Lower leg skin (tissue), 3 donors: ENCODE results near the gene TLL2.

Experiments
- CTCF ChIP-seq, 3 donors: fragments of 450-650 bp; IDR thresholded peaks; one replicate each; pipeline ENCODE4 v1.5.1; 2016; ENCODE audit warnings: antibody characterized with exemption in 3 of 3, mild to moderate bottlenecking in 3 of 3, moderate library complexity in 2 of 3
- POLR2A ChIP-seq, 2 donors: fragments of 450-650 bp; IDR thresholded peaks; one replicate each; pipeline ENCODE4 v1.6.1; 2016 to 2017; ENCODE audit warnings: antibody characterized with exemption in 2 of 2, mild to moderate bottlenecking in 1 of 2, moderate library complexity in 1 of 2

GRCh38 chr10:96358851-96359540, 154.7 kb downstream of the TLL2 start, which contains the start of gene OPALIN:
- no peak for TF ChIP-seq CTCF (IDR thresholded peaks at IDR 0.05)
- no peak for TF ChIP-seq POLR2A (IDR thresholded peaks at IDR 0.05)
